ENCODE data around the gene OSBP. TPM values are rescaled to one million over a fixed set of nuclear protein-coding genes. Genes with fewer than 3 reads are reported as not detected.

Gene OSBP
- total and polyA plus RNA-seq, 2 experiments from 2014 or later = 11.0 to 39.3 TPM

DNA sequence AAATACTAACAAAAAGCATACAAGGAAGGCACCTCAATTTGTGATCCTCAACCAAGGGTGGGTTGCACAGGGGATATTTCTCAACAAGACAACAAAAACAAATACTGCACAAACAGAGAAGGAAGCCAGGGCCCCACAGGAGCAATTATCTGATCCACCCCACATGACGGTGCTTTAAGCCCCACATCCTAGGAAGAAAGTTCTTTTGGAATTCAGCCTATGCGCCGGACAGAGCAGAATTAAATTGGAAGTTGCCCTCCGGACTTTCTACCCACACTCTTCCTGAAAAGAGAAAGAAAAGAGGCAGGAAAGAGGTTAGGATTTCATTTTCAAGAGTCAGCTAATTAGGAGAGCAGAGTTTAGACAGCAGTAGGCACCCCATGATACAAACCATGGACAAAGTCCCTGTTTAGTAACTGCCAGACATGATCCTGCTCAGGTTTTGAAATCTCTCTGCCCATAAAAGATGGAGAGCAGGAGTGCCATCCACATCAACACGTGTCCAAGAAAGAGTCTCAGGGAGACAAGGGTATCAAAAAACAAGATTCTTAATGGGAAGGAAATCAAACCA lies 40.6 kb downstream of the OSBP start:
- Histone ChIP-seq H3K4me1 (ENCODE audit: insufficient read depth) (no peaks in the 10 kb centered on the region), H3F3A (replicated peaks; ENCODE audit: low read depth) (0 out of 2 replicates have a peak, but pooled peaks cover 3% of the 10 kb centered on the region), H3K9me2 (ENCODE audit: insufficient read depth) (no peaks in the 10 kb centered on the region), H3K36me3 (ENCODE audit: insufficient read depth) (peaks cover 22% of the 10 kb centered on the region), H3K4me2 (no peak overlapping the region), H3K79me2 (replicated peaks; ENCODE audit: insufficient read depth) (no peaks in the 10 kb centered on the region), H3K4me3 (no peak overlapping the region), H3K27me3 (ENCODE audit: insufficient read depth) (no peaks in the 10 kb centered on the region), H3K27ac (ENCODE audit: low read depth) (0 out of 2 replicates have a peak overlapping the region, but pooled peaks have one; percentile 39), H4K20me1 (replicated peaks; ENCODE audit: insufficient read depth) (peaks cover 4% of the 10 kb centered on the region; the same call in 1 of the 2 replicates), H2AFZ (no peak overlapping the region)
- Mint-ChIP-seq H3K27me3 (ENCODE audit: insufficient read depth, low read depth, poor library complexity) (no peaks in the 10 kb centered on the region), H3K36me3 (ENCODE audit: low read depth) (peaks cover 52% of the 10 kb centered on the region), H3K27ac (no peak overlapping the region), H3K4me1 (no peaks in the 10 kb centered on the region), H3K9me3 (no peaks in the 10 kb centered on the region), H3K4me3 (no peak overlapping the region)
- no peak for ATAC-seq
- no peak for DNase-seq (ENCODE audit: low spot score)
- TF ChIP-seq, protein P1, sequence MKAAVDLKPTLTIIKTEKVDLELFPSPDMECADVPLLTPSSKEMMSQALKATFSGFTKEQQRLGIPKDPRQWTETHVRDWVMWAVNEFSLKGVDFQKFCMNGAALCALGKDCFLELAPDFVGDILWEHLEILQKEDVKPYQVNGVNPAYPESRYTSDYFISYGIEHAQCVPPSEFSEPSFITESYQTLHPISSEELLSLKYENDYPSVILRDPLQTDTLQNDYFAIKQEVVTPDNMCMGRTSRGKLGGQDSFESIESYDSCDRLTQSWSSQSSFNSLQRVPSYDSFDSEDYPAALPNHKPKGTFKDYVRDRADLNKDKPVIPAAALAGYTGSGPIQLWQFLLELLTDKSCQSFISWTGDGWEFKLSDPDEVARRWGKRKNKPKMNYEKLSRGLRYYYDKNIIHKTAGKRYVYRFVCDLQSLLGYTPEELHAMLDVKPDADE (IDR thresholded peaks at IDR 0.05) = no peak
- TF ChIP-seq EZH2phosphoT487 (IDR thresholded peaks at IDR 0.05; ENCODE audit: unreplicated experiment) = no peak
- TF ChIP-seq STAT1 (IDR thresholded peaks at IDR 0.05; ENCODE audit: unreplicated experiment) = no peak
- no peak for TF ChIP-seq CREB1 (CRISPR knock-in tag; IDR thresholded peaks at IDR 0.05; ENCODE audit: low read depth)
- TF ChIP-seq, protein P2, sequence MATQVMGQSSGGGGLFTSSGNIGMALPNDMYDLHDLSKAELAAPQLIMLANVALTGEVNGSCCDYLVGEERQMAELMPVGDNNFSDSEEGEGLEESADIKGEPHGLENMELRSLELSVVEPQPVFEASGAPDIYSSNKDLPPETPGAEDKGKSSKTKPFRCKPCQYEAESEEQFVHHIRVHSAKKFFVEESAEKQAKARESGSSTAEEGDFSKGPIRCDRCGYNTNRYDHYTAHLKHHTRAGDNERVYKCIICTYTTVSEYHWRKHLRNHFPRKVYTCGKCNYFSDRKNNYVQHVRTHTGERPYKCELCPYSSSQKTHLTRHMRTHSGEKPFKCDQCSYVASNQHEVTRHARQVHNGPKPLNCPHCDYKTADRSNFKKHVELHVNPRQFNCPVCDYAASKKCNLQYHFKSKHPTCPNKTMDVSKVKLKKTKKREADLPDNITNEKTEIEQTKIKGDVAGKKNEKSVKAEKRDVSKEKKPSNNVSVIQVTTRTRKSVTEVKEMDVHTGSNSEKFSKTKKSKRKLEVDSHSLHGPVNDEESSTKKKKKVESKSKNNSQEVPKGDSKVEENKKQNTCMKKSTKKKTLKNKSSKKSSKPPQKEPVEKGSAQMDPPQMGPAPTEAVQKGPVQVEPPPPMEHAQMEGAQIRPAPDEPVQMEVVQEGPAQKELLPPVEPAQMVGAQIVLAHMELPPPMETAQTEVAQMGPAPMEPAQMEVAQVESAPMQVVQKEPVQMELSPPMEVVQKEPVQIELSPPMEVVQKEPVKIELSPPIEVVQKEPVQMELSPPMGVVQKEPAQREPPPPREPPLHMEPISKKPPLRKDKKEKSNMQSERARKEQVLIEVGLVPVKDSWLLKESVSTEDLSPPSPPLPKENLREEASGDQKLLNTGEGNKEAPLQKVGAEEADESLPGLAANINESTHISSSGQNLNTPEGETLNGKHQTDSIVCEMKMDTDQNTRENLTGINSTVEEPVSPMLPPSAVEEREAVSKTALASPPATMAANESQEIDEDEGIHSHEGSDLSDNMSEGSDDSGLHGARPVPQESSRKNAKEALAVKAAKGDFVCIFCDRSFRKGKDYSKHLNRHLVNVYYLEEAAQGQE (IDR thresholded peaks at IDR 0.05; ENCODE audit: unreplicated experiment) = no peak
- TF ChIP-seq NANOG (IDR thresholded peaks at IDR 0.05; ENCODE audit: borderline replicate concordance) = no peak
- TF ChIP-seq, protein P3, sequence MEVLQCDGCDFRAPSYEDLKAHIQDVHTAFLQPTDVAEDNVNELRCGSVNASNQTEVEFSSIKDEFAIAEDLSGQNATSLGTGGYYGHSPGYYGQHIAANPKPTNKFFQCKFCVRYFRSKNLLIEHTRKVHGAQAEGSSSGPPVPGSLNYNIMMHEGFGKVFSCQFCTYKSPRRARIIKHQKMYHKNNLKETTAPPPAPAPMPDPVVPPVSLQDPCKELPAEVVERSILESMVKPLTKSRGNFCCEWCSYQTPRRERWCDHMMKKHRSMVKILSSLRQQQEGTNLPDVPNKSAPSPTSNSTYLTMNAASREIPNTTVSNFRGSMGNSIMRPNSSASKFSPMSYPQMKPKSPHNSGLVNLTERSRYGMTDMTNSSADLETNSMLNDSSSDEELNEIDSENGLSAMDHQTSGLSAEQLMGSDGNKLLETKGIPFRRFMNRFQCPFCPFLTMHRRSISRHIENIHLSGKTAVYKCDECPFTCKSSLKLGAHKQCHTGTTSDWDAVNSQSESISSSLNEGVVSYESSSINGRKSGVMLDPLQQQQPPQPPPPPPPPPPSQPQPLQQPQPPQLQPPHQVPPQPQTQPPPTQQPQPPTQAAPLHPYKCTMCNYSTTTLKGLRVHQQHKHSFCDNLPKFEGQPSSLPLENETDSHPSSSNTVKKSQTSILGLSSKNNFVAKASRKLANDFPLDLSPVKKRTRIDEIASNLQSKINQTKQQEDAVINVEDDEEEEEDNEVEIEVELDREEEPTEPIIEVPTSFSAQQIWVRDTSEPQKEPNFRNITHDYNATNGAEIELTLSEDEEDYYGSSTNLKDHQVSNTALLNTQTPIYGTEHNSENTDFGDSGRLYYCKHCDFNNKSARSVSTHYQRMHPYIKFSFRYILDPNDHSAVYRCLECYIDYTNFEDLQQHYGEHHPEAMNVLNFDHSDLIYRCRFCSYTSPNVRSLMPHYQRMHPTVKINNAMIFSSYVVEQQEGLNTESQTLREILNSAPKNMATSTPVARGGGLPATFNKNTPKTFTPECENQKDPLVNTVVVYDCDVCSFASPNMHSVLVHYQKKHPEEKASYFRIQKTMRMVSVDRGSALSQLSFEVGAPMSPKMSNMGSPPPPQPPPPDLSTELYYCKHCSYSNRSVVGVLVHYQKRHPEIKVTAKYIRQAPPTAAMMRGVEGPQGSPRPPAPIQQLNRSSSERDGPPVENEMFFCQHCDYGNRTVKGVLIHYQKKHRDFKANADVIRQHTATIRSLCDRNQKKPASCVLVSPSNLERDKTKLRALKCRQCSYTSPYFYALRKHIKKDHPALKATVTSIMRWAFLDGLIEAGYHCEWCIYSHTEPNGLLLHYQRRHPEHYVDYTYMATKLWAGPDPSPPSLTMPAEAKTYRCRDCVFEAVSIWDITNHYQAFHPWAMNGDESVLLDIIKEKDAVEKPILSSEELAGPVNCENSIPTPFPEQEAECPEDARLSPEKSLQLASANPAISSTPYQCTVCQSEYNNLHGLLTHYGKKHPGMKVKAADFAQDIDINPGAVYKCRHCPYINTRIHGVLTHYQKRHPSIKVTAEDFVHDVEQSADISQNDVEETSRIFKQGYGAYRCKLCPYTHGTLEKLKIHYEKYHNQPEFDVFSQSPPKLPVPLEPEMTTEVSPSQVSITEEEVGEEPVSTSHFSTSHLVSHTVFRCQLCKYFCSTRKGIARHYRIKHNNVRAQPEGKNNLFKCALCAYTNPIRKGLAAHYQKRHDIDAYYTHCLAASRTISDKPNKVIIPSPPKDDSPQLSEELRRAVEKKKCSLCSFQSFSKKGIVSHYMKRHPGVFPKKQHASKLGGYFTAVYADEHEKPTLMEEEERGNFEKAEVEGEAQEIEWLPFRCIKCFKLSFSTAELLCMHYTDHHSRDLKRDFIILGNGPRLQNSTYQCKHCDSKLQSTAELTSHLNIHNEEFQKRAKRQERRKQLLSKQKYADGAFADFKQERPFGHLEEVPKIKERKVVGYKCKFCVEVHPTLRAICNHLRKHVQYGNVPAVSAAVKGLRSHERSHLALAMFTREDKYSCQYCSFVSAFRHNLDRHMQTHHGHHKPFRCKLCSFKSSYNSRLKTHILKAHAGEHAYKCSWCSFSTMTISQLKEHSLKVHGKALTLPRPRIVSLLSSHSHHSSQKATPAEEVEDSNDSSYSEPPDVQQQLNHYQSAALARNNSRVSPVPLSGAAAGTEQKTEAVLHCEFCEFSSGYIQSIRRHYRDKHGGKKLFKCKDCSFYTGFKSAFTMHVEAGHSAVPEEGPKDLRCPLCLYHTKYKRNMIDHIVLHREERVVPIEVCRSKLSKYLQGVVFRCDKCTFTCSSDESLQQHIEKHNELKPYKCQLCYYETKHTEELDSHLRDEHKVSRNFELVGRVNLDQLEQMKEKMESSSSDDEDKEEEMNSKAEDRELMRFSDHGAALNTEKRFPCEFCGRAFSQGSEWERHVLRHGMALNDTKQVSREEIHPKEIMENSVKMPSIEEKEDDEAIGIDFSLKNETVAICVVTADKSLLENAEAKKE (CRISPR knock-in tag; IDR thresholded peaks at IDR 0.05) = no peak
- no peak for TF ChIP-seq EZH2 (IDR thresholded peaks at IDR 0.05; ENCODE audit: low read depth, unreplicated experiment)
- TF ChIP-seq, protein P4, sequence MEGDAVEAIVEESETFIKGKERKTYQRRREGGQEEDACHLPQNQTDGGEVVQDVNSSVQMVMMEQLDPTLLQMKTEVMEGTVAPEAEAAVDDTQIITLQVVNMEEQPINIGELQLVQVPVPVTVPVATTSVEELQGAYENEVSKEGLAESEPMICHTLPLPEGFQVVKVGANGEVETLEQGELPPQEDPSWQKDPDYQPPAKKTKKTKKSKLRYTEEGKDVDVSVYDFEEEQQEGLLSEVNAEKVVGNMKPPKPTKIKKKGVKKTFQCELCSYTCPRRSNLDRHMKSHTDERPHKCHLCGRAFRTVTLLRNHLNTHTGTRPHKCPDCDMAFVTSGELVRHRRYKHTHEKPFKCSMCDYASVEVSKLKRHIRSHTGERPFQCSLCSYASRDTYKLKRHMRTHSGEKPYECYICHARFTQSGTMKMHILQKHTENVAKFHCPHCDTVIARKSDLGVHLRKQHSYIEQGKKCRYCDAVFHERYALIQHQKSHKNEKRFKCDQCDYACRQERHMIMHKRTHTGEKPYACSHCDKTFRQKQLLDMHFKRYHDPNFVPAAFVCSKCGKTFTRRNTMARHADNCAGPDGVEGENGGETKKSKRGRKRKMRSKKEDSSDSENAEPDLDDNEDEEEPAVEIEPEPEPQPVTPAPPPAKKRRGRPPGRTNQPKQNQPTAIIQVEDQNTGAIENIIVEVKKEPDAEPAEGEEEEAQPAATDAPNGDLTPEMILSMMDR (conservative IDR thresholded peaks at IDR 0.05; ENCODE audit: low read depth in 2 of 2) = no peak
- TF ChIP-seq ZNF331 (CRISPR knock-in tag; IDR thresholded peaks at IDR 0.05; ENCODE audit: low read depth) = no peak
- TF ChIP-seq POLR2AphosphoS5 (IDR thresholded peaks at IDR 0.05; ENCODE audit: low read depth) = no peak
- TF ChIP-seq ZNF114 (CRISPR knock-in tag; IDR thresholded peaks at IDR 0.05) = no peak
- TF ChIP-seq JUNB (IDR thresholded peaks at IDR 0.05; ENCODE audit: unreplicated experiment) = no peak
